Activated T-helper 1 cell treated with Interleukin-2 at 50 U/mL for 16 hours (primary cell): ENCODE measurements around the gene GSG1L.

Source experiments
- DNase-seq: peaks from one replicate; pipeline ENCODE4 v3.0.0-alpha.2; 2020; ENCODE audit warnings: low read depth

Gene GSG1L

DNA sequence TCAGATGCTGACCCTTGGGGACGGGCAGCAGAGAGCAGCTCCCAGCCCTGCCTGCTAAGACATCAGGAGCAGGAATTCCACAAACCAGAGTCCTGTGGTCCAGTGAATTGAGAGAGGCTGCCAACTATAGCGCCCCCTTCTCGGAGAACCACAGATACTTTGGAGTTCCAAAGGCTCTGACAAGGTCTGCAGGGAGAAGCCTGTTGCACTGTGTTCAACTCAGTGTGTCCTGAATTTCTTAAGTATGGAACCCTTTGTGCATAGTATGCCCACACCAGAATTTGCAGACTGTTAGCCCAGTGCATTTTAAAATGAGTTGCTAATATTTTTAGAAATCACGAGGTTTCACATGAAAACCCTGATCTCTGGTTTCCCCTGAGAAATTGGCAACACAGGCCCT lies 290.2 kb downstream of the GSG1L start:
- no peak for DNase-seq

DNA sequence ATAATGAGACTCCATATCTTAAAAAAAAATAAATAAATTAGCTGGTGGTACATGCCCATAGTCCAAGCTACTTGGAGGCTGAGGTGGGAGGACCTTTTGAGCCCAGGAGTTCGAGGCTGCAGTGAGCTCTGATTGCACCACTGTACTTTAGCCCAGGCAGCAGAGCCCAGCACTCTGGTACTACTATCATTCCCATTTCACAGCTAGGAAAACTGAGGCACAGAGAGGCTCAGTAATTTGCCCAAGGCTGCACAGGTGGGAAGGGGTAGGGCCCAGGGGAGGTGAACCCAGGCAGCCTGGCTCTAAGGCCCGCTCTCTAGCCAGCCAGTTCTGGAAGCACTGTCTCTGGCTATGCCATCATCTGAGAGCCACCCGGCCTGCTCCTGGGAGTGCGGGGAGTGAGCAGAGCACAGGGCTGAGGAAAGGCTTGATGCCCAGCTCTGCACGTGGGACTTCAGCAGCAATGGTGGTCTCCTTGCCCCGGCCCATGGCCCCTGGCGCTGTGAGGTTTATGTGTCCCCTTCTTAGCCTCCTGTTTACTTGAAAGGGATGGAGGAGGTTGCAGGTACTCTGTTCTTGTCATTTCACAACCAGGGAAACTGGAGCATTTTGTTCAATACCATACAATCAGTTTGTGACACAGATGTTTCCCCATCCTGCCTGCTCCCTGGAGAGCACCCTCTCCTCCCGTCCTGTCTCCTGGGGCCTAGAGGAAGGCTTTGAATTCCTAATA lies 291.3 kb downstream of the GSG1L start:
- no peak for DNase-seq

DNA sequence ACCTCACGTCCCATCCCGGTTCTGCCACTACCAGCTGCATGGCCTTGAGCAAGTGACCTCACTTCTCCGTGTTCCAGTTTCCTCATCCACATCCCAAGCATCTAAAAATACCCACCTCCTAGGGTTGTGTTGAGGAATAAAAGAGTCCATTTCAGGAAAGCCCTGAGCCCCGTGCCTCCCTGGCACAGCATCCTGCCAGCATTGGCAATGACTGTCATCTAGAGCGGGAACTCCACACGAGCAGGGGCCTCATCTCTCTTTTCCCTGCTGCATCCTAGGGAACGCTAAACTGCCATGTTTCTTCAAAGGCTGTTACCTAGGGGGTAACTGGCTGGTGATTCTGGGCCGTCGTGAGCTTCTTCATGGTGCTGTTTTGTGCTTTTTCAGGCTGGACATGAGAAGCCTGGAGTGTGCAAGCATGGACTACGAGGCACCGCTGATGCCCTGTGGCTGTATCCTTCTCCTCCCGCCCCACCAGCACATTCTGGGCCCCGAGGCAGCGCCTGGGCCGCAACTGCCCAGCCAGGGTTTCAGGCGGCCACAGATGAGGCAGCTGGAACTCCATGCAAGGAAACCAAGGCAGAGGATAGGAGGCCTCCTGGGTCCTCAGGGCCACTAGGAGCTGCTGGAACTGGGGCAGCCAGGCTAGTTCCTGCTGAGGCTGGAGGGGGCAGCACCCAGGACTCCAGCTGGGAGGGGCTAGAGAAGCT lies 292.2 kb downstream of the GSG1L start:
- DNase-seq, result no peak

DNA sequence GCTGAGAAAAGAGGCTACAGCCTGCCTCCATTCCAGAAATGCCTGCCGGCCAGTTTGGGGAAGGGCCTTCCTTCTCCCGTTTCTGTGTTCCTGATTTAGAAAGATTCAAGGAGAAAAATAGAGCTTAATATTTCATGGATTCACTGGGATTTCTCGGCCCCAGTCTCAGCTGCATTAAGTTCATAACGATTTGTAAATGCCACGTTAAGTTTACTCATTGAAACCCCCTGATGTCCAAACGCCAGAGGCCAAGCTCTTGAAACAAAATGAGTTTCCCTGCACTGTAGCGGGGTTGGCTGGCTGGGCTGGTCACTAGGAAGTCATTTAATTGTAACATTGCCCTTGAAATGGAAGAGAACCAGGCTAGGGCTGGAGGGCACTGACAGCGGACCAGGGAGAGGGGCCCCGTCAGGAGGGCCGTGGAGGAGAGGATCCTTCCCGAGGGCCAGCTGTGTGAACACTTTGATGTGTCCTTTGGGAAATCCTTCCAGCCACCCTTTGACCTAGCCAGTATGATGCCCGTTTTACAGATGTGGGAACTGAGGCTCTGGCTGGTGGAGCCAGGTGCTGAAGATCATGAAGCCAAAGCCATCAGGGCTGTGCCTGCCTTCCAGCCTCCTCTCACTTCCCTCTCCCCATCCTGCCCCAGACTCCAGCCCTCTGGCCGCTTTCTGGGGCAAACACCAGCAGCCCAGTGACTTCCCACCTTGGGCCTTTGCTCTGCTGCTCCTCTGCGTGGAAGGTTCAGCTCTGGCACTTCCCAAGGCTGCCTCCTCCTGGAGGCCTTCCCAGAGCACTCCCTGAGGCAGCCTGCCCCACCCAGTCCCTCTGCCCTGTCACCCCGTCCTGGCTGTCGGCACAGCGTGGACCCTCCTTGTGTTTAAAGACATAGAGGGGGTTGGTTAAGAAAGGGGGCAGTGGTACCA lies 293.0 kb downstream of the GSG1L start:
- no peak for DNase-seq

DNA sequence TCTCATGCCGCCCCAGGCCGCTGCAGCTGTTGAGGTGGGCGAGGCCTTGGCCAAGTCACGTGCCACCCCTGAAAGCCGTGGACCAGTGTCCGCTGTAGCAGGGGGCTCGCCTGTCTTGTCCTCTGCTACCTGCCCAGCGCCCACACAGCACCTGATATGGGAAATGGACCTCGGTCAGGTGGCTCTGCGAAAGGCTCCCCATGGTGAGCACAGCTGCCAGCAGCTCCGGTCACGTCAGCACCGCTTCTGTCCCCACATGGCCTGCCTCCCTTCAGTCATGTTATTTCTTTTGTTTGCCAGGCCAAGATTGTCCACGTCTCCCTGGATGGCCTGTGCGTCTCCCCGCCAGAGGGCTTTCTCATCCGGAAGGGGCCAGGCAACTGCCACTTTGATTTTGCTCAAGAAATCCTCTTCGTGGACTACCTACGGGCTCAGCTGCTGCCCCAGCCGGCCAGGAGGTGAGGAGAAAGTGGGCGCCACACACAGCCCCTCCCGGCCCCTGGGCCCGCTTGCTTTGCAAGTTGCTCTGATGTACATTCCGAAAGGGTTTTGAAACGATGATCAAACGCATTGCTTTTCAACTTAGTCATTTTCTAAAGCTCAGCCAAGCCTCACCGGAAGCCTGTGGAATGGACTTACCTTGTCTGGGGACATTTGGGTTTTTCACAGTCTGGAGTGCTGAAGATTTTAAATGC lies 293.8 kb downstream of the GSG1L start:
- DNase-seq, result no peak

DNA sequence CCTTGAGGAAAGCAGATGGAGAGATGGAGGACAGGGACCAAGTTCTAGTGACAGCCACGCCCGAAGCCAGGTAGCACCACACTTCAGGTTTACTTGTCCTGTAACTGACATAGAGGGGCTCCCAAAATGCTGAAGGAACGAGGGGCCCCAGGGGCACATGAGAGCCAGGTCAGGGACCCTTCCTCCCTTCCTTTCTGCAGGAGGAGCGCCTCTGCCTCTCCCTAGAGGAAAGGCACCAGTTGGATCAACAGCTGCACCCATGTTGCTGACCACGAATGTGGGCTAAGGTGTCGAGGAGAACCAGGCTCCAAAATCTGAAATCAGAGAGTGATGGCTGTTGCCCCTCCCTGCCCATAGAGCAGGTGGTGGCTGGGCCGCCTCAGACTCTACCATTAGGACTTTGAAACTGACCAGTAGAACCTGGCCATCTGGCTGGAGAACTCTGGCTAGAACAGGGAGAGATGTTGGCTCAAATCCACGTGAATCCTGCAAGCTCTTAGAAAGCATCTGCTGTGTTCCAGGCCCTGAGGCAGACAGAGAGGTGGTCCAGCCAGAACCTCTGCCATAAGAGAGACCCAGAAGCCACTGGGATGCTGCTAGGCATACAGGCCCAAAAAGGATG lies 294.8 kb downstream of the GSG1L start:
- no peak for DNase-seq

DNA sequence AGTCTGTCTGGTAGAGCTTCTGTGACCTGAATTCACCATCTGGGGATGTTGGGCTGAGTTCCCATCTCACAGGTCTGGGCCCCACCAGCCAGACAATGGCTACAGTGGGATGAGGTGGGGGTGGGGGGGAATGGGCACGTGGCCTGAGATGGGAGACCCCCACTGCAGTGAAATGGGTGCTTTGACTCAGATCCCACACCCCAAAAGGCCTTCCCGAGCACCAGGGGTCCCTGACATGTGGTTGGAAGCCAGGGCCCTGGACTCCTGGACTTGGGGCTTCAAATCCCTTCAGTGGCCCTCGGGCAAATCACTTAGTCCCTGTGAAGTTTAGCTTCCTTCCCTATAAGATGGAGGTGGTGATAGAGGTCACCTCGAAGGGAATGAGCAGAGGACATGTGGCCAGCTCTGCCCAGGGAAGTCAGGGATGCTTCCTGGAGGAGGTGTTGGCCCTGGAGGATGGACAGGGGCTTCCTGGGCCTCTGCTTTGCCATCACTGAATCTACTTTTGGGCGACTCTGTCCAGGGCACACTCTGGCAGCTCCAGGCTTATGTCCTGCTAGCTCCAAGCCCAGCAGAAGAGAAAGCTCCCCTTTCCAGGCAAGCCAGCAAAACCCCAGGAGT lies 295.4 kb downstream of the GSG1L start:
- no peak for DNase-seq

DNA sequence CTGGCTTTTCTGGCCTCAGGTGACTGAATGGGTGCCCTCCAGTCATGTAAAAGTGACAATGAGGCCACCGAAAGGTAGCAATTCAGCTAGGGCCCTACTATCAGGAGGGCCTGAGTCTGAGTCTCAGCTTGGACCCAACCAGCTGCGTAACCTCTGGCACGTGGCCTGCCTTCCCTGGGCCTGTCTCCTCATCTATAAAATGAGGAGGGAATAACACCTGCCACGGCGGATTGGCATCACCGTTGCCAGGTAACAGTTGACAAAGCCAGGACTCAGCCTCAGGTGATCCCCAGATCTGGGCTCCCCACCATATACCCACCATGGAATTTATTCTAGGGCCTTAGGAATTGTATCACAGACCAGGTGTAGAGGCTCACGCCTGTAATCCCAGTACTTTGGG lies 296.4 kb downstream of the GSG1L start:
- no peak for DNase-seq

DNA sequence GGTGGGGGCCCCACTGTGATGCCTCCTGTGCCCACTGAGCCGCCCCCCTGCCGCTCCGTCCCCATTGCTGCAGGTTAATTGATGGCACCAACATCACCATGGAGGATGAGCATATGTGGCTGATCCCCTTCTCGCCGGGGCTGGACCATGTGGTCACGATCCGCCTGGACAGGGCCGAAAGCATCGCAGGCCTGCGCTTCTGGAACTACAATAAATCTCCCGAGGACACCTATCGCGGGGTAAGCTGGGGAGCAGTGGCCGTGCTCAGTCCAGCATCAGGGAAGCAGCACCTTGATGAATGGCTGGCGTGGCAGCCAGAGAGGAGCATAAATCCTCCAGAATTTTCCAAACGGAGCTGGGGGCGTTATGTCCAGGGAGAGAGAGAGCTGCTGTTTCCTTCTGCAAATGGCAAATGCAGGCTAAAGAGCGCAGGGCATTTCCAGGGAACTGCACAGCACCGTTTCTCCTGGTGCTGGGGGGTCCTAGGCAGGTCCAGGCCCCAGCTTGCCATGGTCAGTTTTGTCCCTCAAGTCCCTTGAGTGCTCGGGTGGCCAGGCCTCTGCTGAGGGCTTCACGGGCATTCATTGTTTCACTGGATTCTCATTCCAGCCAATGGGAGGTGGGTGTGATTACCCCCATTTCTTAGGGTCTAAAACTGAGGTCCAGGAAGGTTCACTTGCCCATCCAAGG lies 297.1 kb downstream of the GSG1L start:
- no peak for DNase-seq

DNA sequence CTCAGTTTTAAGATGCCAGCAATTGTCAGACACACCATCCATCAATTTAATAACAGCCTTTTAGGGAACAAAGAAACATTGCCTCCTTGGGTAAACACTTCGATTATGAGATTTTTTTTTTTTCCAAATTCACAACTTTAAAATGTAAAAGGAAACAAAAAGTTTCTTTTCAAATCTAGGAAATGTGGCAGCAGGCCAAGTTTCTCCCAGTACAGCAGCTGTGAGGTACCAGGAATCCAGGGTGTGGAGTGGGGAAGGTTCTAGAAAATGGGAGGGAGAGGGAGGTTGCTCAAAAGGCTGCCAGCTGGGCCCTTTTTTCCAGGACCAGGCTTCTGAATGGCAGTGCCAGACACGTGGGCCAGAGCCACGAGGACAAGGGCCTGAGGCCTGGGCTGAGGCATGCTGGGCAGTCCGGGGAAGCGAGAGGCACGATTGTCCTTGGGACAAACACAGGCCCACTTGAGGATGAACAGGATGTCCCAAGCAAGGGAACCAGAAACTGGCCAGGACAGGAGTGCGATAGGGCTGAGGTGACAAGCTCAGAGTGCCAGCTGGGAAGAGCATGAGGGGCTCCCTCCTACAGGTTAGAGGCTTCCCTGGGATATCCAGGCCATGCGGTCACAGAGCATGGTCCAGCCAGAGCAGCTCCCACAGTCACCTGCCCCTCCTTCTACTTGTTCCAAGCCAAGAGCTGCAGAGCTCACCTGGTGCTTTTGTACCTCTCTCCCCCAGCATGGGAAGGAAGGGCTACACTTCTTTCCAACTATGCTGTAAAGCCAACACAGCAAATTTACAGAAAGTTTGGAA lies 298.4 kb downstream of the GSG1L start:
- DNase-seq, result no peak

DNA sequence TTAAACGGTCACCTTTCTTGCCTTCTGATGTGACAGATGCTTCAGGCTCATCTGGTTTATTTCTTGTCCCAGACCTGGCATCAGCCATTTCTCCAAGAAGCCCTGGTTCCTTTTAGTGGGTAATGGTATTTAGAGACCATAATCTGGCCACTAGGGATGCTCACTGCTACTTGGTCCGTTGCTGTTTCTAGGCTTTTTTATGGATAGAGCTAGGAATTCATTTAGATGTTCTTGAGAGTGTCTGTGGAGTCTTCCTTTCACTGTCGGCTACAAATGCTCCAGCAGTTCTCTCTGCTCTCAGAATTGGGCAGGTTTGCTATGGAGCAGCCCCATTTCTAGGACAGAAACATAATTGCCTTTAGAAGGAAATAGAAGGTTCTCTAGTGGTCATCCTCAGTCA lies 299.1 kb downstream of the GSG1L start:
- no peak for DNase-seq

DNA sequence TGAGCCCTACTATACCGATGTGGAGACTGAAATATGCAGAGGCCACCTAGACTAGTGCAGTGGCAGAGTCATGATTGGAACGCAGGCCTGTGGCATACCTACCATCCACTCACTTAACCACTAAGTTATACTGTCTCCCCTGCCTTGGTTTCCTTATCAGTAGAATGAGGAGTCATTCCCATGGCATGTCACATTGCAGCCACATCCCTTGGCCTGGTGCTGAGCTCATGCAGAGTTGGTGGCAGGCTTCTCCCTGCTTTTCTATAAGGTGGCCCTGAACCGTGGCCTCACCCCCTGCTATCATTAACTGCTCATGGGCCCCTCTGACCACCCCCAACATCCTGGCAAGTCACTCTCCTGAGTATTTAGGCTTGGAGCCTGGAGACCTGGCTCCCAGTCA lies 301.1 kb downstream of the GSG1L start:
- DNase-seq, result no peak

DNA sequence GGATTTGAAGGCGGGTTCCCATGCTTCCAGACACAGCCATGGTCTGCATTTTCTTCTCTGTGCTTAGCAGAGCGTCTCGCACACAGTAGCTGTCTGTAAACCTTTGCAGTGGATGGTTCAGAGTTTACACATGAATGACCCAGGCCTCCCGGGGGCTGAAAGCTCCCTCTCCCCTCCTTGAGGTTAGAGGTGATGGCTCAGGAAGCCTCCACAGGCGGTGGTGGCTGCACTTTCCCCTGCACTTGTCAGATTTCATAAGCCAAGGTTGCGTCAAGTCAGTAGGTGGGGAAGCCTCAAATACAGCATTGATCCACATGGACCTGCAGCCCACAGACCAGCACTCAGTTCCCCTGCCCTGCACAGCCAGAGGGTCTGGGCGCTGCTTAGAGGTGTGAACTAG lies 301.7 kb downstream of the GSG1L start:
- DNase-seq, result no peak

DNA sequence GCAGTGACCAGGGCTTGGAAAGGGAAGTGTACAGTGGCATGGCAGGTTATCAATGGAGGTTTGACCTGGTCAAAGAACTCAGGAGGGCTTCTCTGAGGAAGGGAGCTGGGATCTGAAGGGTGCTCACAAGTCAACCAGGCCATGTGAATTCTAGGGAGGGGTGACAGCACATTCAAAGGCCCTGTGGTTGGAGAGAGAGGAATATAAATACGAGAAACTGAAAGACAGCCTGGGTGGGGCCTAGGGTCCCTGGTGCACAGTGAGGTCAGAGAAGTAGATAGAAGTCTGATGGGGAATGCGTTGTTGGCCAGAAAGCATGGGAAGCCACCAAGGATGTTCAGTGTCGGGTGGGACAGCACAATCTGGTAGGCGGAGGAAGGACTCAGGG lies 302.7 kb downstream of the GSG1L start:
- no peak for DNase-seq

DNA sequence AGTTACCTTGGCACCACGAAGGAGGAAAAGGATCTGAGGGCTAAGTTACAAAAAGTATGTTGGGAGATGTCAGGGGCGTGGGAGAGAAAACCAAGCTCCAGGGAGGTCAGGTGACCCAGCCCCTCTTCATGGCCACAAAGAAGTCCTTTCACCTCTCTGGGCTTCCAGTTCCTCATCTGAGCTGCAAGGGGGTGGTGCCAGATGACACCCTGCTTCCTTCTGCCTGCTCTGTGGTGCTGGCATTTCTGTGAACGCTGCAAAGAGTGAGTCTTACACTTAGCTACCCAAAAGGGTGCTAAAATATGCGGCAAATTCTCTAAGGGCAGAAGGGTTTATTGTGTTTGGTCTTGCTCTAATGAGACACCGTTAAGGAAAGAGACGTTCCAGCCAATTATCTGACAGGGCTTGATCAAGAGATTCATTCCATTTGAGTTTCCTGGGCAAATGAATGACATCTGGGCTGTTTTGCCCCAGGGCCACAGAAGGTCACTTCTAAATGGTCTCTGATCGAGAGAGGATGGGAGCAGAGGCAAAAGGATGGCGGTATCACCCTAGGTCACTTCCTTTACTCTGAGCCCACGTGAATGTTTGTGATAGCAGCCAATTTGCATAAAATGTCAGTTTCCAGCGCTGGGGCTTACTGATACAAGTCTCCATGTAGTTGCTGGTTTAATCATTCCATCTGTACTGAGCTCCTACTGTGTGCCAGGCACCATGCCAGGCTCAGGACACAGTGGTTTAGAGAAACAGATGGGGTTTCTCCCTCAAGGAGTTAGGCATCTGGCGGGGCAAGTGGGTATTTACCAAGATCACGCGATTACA lies 303.3 kb downstream of the GSG1L start:
- no peak for DNase-seq

DNA sequence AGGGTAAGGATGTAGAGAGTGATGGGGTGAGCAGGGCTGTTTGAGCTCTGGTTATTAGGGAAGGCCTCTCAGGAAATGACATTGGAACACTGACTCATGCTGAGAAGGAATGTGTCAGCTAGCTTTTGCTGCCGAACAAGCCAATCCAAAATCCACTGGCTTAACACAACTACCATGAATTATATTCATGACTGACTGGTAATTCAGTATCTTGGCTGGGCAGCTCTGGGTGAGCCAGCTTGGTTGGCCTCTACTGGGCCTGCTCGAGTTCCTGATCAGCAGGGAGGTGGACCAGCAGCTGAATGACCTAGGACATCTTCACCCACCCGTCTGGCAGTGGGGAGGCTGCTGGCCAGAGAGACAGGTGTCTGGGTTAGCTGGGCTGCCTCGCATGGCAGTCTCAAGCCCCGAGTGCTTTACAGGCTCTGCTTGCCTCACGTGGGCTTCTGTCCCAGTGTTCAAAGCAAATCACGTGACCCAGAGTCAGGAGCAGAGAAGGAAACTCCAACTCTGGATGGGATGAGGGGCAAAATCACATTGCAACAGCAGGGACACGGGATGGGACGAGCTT lies 304.1 kb downstream of the GSG1L start:
- no peak for DNase-seq

DNA sequence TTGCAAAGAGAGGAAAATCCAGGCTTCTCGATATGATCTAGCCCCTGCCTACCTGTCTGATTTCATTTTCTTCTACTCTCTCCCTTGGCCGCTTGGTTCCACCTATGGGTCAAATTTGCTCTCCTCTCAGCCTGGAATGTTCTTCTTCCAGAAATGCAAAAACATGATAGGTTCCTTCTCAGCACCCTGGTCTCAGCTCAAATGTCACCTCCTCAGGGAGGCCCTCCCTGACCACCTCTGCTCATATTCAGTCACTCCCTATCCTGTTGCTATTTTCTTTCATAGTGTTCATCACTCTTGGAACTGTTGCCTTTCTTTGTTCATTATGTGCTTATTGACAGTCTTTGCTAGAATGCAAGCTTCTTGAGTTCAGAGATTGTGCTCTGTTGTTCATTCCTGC lies 305.0 kb downstream of the GSG1L start:
- DNase-seq, result no peak

DNA sequence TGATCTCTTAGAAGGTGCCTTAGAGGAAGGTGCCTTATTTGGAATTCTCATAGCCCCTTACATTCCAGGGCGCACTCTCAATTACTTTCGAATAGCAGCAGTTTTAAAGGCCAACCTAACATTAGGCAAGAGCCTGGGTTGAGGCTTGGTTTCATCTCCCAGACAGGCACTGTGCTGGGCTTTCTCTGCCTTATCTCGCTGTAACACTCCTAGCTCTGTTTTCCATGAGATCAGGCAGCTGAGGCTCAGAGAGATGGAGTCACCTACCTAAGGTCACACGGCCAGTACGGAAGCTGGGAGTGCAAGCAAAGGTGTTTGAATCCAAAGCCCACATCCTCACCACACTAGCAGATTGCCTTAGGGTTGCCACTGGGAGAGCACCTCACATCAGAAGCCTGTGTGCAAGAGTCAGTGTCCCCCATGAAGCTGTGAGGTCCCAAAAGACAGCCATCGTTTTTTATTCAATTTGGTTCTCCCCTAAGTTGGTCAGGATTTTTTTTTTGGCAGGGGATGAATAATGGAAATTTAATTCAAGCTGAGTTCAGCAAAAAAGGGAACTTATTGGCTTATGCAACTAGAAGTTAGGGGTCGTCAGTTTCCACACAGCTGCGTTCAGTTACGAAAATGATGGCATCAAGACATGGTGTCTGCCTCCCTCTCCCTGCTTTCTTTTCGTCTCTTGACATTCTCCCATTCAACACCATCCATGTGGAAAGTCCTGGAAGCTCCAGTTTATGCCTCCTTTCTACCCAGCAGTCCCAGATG lies 307.1 kb downstream of the GSG1L start:
- no peak for DNase-seq
